Measurements from ENCODE around the gene SPHK2.

GRCh38 chr19:48611872-48612271, 7.4 kb upstream of the SPHK2 start:
- TF ChIP-seq CTCF (IDR thresholded peaks at IDR 0.05) (no peak), EP300 (IDR thresholded peaks at IDR 0.05; ENCODE audit: borderline replicate concordance in 1 of 2, low read depth in 1 of 2, low read length in 1 of 2) (no peak), JUND (IDR thresholded peaks at IDR 0.05) (no peak)

Data from SK-N-SH (cell line).